D721Med (cell line): ENCODE measurements around the gene DENND6B.

ENCODE experiments used
- DNase-seq: peaks from one replicate; pipeline ENCODE4 v3.0.0; 2011; ENCODE audit warnings: low spot score; ENCODE audit not compliant: insufficient read length
- FAIRE-seq: peaks from 2 replicates; lab custom pipeline; 2011; peaks lifted over from hg19 to GRCh38; lab: Jason Lieb, UNC
- CTCF ChIP-seq: IDR thresholded peaks from 2 replicates; pipeline ENCODE4 v1.5.1; 2012; ENCODE audit warnings: mild to moderate bottlenecking, control low read depth; ENCODE audit not compliant: insufficient read depth; ENCODE audit errors: missing control alignments

Gene DENND6B

GRCh38 chr22:50266994-50267393 is 59.8 kb downstream of the DENND6B start:
- DNase-seq, result no peak
- TF ChIP-seq CTCF, result no peak
- no peak for FAIRE-seq

DNA sequence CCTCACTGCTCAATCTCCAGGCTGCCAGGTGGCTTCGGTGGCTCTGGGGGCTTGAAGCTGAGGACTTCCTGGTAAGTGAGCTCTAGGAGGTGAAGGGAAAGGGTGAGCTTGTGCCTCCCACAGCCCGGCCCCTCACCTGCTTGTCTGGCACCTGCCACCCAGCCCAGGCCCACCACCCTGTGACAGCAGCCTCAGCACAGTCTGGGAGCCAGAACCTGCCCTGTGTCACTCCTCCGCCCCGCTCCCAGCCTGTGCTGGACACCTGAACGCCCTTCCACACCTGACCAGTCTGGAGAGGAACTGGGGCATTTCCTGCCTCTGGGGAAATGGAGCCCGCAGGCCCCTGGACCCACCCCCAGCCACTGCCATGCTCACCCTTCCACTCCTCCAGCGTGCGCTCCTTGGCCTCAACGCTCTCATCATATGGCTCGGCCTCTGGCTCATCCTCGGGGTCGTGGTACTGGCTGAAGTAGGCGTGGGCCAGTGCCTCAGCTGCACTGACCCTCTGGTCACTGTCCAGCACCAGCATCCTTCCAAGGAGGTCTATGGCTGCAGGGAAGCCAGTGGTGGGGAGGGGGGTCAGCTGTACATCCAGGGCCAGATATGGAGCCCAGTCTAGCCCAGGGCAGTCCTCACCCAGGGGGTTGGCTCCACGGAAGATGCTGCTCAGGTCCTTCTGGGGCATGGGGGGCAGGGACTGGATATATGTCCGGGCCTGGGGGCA is 61.7 kb downstream of the DENND6B start:
- TF ChIP-seq CTCF, result no peak
- FAIRE-seq, result no peak
- no peak for DNase-seq

DNA sequence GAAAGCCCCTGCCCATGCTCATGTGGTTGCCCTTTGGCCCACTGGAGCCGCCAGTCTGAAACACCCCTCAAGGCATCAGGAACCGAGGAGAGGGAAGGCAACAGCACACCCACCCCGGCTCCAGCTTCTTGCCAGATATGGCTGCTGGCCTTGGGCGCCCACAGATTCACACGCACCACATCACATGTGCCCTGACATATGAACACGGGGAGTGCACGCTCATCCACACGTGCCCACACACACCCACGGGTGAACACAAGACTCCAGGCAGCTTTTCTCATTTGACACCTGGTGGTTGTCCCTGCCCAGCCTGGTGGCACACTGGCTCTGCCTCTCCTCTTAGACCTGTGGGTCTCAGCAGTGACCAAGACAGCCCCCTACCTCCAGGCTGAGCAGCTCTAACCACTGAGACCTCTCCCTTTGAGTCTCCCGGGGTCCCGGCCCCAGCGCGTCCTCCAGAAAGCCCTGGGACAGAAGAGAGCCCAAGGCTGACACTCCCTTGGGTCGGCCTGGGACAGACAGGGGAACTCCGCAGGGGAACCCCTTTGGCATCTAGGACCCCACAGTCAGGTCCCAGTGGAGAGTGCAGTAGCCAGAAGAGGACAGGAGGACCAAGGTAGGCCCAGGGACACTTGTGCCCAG is 62.6 kb downstream of the DENND6B start:
- TF ChIP-seq CTCF, result no peak
- DNase-seq (no peak), FAIRE-seq (no peak)

GRCh38 chr22:50262973-50263617 is 63.7 kb downstream of the DENND6B start:
- no peak for DNase-seq
- no peak for TF ChIP-seq CTCF
- no peak for FAIRE-seq

DNA sequence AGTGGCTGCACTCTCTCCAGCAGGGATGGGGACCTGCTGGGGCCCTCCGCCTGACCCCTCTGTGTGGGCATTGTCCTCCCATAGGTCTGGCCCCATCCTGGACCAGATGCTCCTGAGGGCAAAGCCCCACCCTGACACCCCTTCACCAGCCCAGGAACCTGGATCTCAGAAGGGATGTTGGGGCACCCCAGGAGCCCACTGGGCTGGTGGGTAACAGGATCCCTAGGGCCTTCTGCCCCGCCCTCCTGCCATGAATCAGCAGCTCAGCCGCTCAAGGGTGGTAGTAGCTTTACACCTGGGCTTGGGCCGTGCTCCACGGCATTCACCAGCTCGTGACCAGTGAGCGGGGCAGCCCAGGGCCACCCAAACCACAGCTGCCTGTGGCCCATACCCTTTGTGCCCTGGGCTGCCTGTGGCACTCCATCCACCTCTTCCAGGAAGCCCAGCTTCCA is 64.3 kb downstream of the DENND6B start:
- TF ChIP-seq CTCF, result no peak
- DNase-seq (no peak), FAIRE-seq (no peak)

DNA sequence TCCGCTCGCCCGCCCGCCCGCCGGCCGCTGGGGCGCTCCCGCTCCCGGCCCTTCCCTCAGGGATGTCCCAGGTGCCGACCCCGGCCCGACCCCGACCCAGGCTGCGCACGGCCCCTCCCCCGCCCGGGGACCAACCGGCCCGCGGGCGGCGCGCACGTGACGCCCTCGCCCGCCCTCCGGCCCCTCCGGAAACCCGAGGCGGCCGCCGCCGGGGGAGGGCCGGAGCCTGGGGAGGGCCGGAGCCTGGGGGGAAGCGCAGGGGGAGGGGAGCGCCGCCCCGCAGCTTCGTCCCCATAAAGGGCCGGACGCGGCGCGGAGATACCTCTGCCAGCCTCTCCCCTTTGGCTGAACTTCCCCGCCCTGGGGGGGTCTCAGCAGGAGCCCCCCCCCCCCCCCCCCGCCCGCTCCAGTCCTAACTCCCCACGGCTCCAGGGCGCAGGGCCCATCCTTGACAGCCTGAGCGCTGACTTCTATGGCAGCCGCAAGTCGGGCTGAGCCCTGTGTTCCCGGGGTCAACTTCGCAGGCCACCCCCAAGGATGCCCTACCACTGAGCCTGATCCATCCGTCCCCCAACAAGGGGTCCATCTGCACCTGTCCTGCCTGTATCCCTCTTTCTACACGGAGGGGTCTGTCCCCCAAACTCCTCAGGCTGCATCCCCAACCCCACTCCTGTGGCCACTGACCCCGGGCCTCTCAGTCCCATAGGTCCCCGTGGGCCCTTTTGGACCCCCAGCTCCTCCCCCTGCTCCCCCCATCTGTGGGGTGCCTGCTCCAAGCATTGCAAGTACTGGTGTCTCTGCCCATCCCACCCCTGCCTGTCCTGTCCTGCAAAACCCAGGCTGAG is 65.0 kb downstream of the DENND6B start, which contains the start of gene MAPK12:
MAPK12 (minus strand) TSS at position 69 of the 845 bp plus-strand sequence. CDS start 174 bp downstream, outside the sequence.
- DNase-seq (no peak), FAIRE-seq (no peak)
- TF ChIP-seq CTCF, result no peak
